GM10266 (cell line): ENCODE data around the gene TLCD2.

Source experiments
- DNase-seq: peaks from one replicate; pipeline ENCODE4 v3.0.0; 2012; ENCODE audit errors: extremely low spot score
- TF ChIP-seq, protein P1 (sequence below): IDR thresholded peaks from 2 replicates; pipeline ENCODE4 v1.5.1; 2012; ENCODE audit warnings: mild to moderate bottlenecking, low read depth; ENCODE audit not compliant: control insufficient read depth, insufficient read depth; ENCODE audit errors: missing control alignments

The TLCD2 gene

DNA sequence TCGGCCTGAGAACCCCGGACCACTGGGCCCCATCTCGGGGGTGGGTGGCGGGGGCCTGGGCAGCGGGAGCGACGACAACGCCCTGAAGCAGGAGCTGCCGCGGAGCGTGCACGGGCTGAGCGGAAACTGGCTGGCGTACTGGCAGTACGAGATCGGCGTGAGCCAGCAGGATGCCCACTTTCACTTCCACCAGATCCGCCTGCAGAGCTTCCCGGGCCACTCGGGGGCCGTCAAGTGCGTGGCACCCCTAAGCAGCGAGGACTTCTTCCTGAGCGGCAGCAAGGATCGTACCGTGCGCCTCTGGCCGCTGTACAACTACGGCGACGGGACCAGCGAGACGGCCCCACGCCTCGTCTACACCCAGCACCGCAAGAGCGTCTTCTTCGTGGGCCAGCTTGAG is 23.6 kb upstream of the TLCD2 start:
- DNase-seq, result no peak
- TF ChIP-seq, protein P1, sequence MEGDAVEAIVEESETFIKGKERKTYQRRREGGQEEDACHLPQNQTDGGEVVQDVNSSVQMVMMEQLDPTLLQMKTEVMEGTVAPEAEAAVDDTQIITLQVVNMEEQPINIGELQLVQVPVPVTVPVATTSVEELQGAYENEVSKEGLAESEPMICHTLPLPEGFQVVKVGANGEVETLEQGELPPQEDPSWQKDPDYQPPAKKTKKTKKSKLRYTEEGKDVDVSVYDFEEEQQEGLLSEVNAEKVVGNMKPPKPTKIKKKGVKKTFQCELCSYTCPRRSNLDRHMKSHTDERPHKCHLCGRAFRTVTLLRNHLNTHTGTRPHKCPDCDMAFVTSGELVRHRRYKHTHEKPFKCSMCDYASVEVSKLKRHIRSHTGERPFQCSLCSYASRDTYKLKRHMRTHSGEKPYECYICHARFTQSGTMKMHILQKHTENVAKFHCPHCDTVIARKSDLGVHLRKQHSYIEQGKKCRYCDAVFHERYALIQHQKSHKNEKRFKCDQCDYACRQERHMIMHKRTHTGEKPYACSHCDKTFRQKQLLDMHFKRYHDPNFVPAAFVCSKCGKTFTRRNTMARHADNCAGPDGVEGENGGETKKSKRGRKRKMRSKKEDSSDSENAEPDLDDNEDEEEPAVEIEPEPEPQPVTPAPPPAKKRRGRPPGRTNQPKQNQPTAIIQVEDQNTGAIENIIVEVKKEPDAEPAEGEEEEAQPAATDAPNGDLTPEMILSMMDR, result no peak

DNA sequence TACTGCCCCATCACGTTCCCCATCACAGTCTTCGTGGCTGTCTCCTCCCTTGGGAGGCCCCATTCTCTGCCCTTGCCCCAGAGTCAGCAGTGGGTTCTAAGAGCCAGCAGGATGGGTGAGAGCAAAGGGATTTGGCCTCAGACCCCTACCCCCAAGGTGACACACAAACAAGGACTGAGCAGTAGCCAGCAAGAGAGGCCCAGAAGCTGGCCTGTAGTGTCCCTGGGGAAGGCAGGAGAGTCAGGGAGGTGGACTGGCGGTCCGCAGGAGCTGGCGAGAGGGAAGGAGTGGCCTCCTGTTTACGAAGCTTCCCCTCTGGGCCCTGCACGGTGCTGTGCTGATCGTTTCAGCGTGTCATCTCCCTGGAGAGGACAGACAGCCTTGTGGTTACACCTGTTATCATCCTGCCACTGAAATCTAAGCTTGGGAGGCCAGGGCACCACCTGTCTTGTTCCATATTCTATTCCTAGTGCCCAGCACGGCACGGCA is 22.7 kb upstream of the TLCD2 start:
- DNase-seq, result no peak
- TF ChIP-seq, protein P1, result no peak

DNA sequence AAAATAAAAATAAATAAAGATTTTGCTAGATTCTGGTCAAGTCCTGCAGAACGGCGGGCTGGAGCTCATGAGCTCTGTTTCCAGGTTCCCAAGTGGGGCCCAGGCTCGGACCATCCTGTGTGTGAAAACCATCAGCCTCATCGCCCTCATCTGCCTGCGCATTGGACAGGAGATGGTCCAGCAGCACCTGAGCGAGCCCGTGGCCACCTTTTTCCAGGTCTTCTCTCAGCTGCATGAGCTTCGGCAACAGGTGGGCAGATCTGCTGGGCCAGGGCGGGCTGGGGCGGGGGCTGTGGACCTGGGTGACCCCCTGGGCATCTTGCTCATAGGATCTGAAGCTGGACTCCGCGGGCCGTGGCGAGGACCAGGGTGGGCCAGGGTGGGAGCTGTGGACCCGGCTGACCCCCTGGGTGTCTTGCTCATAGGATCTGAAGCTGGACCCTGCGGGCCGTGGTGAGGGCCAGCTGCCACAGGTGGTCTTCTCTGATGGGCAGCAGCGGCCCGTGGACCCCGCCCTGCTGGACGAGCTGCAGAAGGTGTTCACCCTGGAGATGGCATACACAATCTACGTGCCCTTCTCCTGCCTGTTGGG is 22.2 kb upstream of the TLCD2 start:
- TF ChIP-seq, protein P1, result no peak
- DNase-seq, result no peak

DNA sequence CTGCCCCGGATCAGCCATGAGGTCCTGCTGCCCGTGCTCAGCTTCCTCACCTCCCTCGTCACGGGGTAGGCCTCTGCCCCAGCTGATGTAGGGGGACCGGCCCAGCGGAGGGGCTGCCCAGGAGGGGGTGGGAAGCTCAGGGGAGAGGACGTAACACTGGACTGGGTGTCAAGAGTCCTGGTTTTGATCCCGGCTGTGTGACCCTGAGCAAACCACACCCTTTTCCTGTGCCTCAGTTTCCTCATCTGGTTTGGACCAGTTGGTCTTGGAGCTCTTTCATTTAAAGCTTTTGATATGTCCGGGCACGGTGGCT is 21.0 kb upstream of the TLCD2 start:
- TF ChIP-seq, protein P1, result no peak
- no peak for DNase-seq

DNA sequence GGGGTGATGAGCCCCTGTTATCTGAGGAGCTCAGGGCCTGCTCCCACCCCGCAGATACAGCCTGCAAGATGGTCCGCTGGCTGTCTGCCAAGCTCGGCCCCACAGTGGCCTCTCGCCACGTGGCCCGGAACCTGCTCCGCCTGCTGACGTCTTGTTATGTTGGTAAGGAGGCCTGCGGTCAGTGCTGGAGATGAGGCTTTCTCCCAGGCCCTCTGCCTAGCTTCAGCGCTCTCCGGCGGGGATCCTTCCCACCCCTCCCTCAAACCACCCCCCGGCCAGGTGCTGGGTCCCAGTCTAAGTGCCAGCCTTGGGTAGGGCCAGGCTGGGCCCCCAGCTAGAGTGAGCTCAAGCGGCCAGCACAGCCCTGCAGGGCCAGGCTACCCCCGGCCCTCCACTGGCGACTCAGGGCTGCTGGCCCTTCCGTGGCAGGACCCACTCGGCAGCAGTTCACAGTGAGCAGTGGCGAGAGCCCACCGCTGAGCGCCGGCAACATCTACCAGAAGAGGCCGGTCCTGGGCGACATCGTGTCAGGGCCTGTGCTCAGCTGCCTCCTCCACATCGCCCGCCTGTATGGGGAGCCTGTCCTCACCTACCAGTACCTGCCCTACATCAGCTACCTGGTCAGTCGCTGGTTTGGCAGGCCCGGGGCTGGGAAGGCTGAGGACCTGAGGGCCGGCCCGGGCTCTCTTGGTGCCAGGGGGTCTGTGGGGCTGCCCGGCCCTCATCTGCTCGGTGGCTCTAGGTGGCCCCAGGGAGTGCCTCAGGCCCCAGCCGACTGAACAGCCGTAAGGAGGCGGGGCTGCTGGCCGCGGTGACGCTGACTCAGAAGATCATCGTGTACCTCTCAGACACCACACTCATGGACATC is 20.4 kb upstream of the TLCD2 start:
- DNase-seq, result no peak
- TF ChIP-seq, protein P1, result no peak

DNA sequence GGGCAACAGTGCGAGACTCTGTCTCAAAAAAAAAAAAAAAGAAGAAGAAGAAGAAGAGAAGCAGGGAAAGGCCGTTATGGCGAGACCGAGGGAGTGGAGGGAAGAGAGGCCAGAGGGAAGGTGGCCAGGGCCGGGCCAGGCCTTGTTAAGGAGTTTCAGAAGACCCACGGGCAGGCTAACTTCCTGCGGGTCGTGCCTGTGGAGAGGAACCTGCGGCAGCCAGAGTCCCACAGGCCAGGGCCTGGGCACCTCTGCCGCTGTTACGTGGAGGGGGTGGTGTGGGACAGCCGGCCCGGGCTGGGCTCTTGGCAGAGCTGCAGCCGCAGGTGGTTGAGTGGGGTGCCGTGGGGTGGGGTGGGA is 19.8 kb upstream of the TLCD2 start:
- TF ChIP-seq, protein P1, result no peak
- DNase-seq, result no peak
